CD14-positive monocyte (primary cell): ENCODE data around the gene PTP4A1. TPM values are rescaled to one million over a fixed set of nuclear protein-coding genes. Genes with fewer than 3 reads are reported as not detected.

Experiments used
- DNase-seq, 3 donors: peaks; one replicate each; pipeline ENCODE4 v3.0.0-alpha.2; 2011 to 2022
- H2AFZ ChIP-seq: 2 replicates; pipeline ENCODE4 v1.6.0; 2012; ENCODE audit warnings: mild to moderate bottlenecking, low read depth, low read length, inconsistent platforms; ENCODE audit not compliant: insufficient read depth, poor library complexity, severe bottlenecking
- H3K27ac ChIP-seq, 2 donors: 1 replicate in 1 of 2; 2 replicates in 1 of 2; pipeline ENCODE4 v1.5.1; 2012 to 2013; ENCODE audit warnings: low read length in 2 of 2, control low read depth in 1 of 2, inconsistent platforms in 1 of 2, low read depth in 1 of 2, mild to moderate bottlenecking in 1 of 2
- H3K27me3 ChIP-seq, 2 donors: one replicate each; pipeline versions ENCODE4 v1.6.0 to v1.6.1; 2011 to 2013; ENCODE audit warnings: low read length in 2 of 2; ENCODE audit not compliant: control insufficient read depth in 2 of 2, insufficient read depth in 2 of 2
- H3K36me3 ChIP-seq, 2 donors: replicated peaks in 1 of 2; 1 replicate in 1 of 2; 2 replicates in 1 of 2; pipeline versions ENCODE4 v1.5.1 to v1.6.1; 2012 to 2013; ENCODE audit warnings: low read length in 2 of 2, control low read depth in 1 of 2, inconsistent platforms in 1 of 2, mild to moderate bottlenecking in 1 of 2; ENCODE audit not compliant: insufficient read depth in 2 of 2, control insufficient read depth in 1 of 2
- H3K4me1 ChIP-seq, 2 donors: 1 replicate in 1 of 2; 2 replicates in 1 of 2; pipeline versions ENCODE4 v1.5.1 to v1.6.1; 2012 to 2013; ENCODE audit warnings: low read length in 2 of 2, control low read depth in 1 of 2, inconsistent platforms in 1 of 2, mild to moderate bottlenecking in 1 of 2, moderate library complexity in 1 of 2; ENCODE audit not compliant: insufficient read depth in 2 of 2, control insufficient read depth in 1 of 2
- H3K4me2 ChIP-seq: replicated peaks from 2 replicates; pipeline ENCODE3; 2012; ENCODE audit warnings: low read length, moderate library complexity, mild to moderate bottlenecking; ENCODE audit not compliant: poor library complexity, severe bottlenecking; ENCODE audit errors: extremely low read depth
- H3K4me3 ChIP-seq, 3 experiments: fragments of 200-600 bp in 1 of 3; sonication (generic) in 1 of 3; replicated peaks in 1 of 3; 1 replicate in 2 of 3; 2 replicates in 1 of 3; pipeline ENCODE4 v1.5.1; 2011 to 2013; ENCODE audit warnings: low read length in 3 of 3, mild to moderate bottlenecking in 3 of 3, control low read depth in 2 of 3, low read depth in 2 of 3, inconsistent platforms in 1 of 3, moderate library complexity in 1 of 3
- H3K79me2 ChIP-seq: 2 replicates; pipeline ENCODE4 v1.6.0; 2012; ENCODE audit warnings: mild to moderate bottlenecking, control low read depth, inconsistent platforms, low read length, moderate library complexity; ENCODE audit not compliant: insufficient read depth
- H3K9ac ChIP-seq: 2 replicates; pipeline ENCODE4 v1.6.0; 2017; ENCODE audit warnings: low read length, mild to moderate bottlenecking; ENCODE audit not compliant: insufficient read depth, poor library complexity, severe bottlenecking
- H3K9me3 ChIP-seq, 2 donors: replicated peaks in 1 of 2; 1 replicate in 1 of 2; 2 replicates in 1 of 2; pipeline versions ENCODE4 v1.5.1 to v1.6.1; 2012 to 2013; ENCODE audit warnings: low read length in 2 of 2, control low read depth in 1 of 2; ENCODE audit not compliant: control insufficient read depth in 1 of 2, insufficient read depth in 1 of 2
- H4K20me1 ChIP-seq: 2 replicates; pipeline ENCODE4 v1.6.0; 2012; ENCODE audit warnings: mild to moderate bottlenecking, low read length, control low read depth, moderate library complexity; ENCODE audit not compliant: insufficient read depth
- H3K27ac Mint-ChIP-seq, 7 donors: one replicate each; pipeline ENCODE4 v1.8.0; 2020; ENCODE audit warnings: mild to moderate bottlenecking in 7 of 7, mixed read lengths in 7 of 7, moderate library complexity in 6 of 7, inconsistent platforms in 2 of 7
- H3K27me3 Mint-ChIP-seq, 3 donors: one replicate each; pipeline ENCODE4 v1.8.0; 2021 to 2022; ENCODE audit warnings: low read depth in 3 of 3, mild to moderate bottlenecking in 3 of 3, mixed read lengths in 3 of 3, moderate library complexity in 3 of 3, inconsistent platforms in 1 of 3
- H3K36me3 Mint-ChIP-seq, 2 donors: one replicate each; pipeline ENCODE4 v1.8.0; 2020; ENCODE audit warnings: mixed read lengths in 2 of 2, inconsistent platforms in 1 of 2, mild to moderate bottlenecking in 1 of 2
- H3K4me1 Mint-ChIP-seq: one replicate; pipeline ENCODE4 v1.8.0; 2020; ENCODE audit warnings: mild to moderate bottlenecking, mixed read lengths
- H3K4me3 Mint-ChIP-seq, 2 donors: one replicate each; pipeline ENCODE4 v1.8.0; 2020; ENCODE audit warnings: mild to moderate bottlenecking in 2 of 2, mixed read lengths in 2 of 2, moderate library complexity in 1 of 2
- H3K9me3 Mint-ChIP-seq, 7 donors: one replicate each; pipeline ENCODE4 v1.8.0; 2020 to 2022; ENCODE audit warnings: mixed read lengths in 7 of 7, mild to moderate bottlenecking in 6 of 7, moderate library complexity in 6 of 7, inconsistent platforms in 2 of 7
- CTCF ChIP-seq: fragments of 200-600 bp; IDR thresholded peaks from one replicate; pipeline ENCODE4 v1.8.0; 2022; ENCODE audit warnings: antibody characterized with exemption, mild to moderate bottlenecking
- WGBS: methylation state at CpG from one replicate; pipeline ENCODE4 v1.1.5; 2013; ENCODE audit warnings: missing lambda C conversion rate; ENCODE audit not compliant: insufficient coverage; 5-methylcytosine and 5-hydroxymethylcytosine counted together
- intact Hi-C, 2 donors: fragments of 100-400 bp; cut with micrococcal nuclease; formaldehyde crosslinking; loops; one replicate each; pipeline versions ENCODE4 v1.15.0 to v1.15.1; 2023
- polyA plus RNA-seq, 3 donors: library from polyadenylated mRNA; depleted of rRNA in 1 of 3; unstranded in 2 of 3; stranded (reverse) in 1 of 3; fragments of 300-500 nt in 2 of 3; fragments of >200 nt in 1 of 3; fragmentation: Illumina TruSeq in 2 of 3; gene quantifications; 1 replicate in 2 of 3; 2 replicates in 1 of 3; pipeline ENCODE4 v1.2.3, GENCODE V29; 2012 to 2021

Gene PTP4A1
- polyA plus RNA-seq, 3 donors, result 73.4 to 106 (median 96.1) TPM

GRCh38 chr6:63571361-63572043, 778 bp upstream of the PTP4A1 start:
- H3K27me3 ChIP-seq, result peaks cover 0 to 14% of the 10 kb centered on the region in 2 donors
- no peaks in the 10 kb centered on the region for H3K9me3 ChIP-seq
- Mint-ChIP-seq H3K4me3 (peak overlapping the region; percentile 81 to 84), H3K4me1 (peaks cover 24% of the 10 kb centered on the region), H3K27ac (peak overlapping the region; percentile 68 to 95 (median 91)), H3K36me3 (peaks cover 4 to 5% of the 10 kb centered on the region in 2 donors), H3K27me3 (peaks cover 0 to 8% (median 2%) of the 10 kb centered on the region in 3 donors), H3K9me3 (peaks cover 0 to 3% (median 0%) of the 10 kb centered on the region in 7 donors)
- intact Hi-C loops, result loop anchor here (2.0 to 10.0 kb wide), 4 partner anchors 63 to 235 kb away; partner anchors contain the start of gene PHF3 (in 1 of the 2)
- peak overlapping the region; percentile 75 to 93 for H3K27ac ChIP-seq
- H3K9ac ChIP-seq, result peak overlapping the region; percentile 97
- H3K4me1 ChIP-seq, result peaks cover 21 to 28% of the 10 kb centered on the region in 2 donors
- peak overlapping the region; percentile 70 for H2AFZ ChIP-seq
- H3K4me2 ChIP-seq, result peak overlapping the region; percentile 83
- H3K79me2 ChIP-seq, result peaks cover 41% of the 10 kb centered on the region
- peak overlapping the region; percentile 59 to 85 (median 74) for H3K4me3 ChIP-seq
- 4% methylated on average over 10 of the region's 20 CpGs for WGBS
- no peak for TF ChIP-seq CTCF
- H4K20me1 ChIP-seq, result peaks cover 33% of the 10 kb centered on the region
- DNase-seq, result peak; percentile 65 to 87 (median 77)
- peaks cover 3 to 4% of the 10 kb centered on the region in 2 donors for H3K36me3 ChIP-seq

DNA sequence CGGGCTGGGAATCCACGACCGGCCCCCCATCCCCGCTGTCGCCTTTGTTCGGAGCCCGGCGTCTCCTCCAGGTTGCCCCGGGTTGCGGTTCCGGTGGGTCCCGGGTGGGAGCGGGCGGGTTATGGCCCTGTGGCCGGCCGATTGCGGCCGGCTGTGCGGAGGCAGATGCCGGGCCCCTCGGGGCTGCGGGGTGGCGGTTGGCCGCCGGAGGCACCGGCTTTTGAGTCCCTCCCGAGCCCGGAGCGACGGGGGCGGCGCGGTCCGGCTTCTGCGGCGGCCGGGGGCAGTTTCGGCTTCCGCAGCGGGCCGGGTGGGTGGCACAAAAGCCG, 431 bp downstream of the PTP4A1 start:
- H3K9ac ChIP-seq, result peak overlapping the region; percentile 97
- peak overlapping the region; percentile 19 for H2AFZ ChIP-seq
- Mint-ChIP-seq H3K9me3 (peaks cover 0 to 2% (median 0%) of the 10 kb centered on the region in 7 donors), H3K27ac (peak overlapping the region; percentile 93 to 98 (median 94)), H3K4me1 (peaks cover 24% of the 10 kb centered on the region), H3K36me3 (peaks cover 12 to 15% of the 10 kb centered on the region in 2 donors), H3K4me3 (peak overlapping the region; percentile 93), H3K27me3 (peaks cover 0 to 8% (median 2%) of the 10 kb centered on the region in 3 donors)
- peaks cover 0 to 14% of the 10 kb centered on the region in 2 donors for H3K27me3 ChIP-seq
- intact Hi-C loops, result loop anchor here (2.0 to 10.0 kb wide), 4 partner anchors 62 to 234 kb away; partner anchors contain the start of gene PHF3 (in 1 of the 2)
- peaks cover 12 to 15% of the 10 kb centered on the region in 2 donors for H3K36me3 ChIP-seq
- peaks cover 21 to 28% of the 10 kb centered on the region in 2 donors for H3K4me1 ChIP-seq
- H3K79me2 ChIP-seq, result peaks cover 52% of the 10 kb centered on the region
- WGBS, result under 1% methylated on average over 42 of the region's 42 CpGs
- TF ChIP-seq CTCF, result no peak
- no peak for DNase-seq
- peak overlapping the region; percentile 83 for H3K4me2 ChIP-seq
- H4K20me1 ChIP-seq, result peaks cover 45% of the 10 kb centered on the region
- no peaks in the 10 kb centered on the region for H3K9me3 ChIP-seq
- peak overlapping the region; percentile 75 to 85 (median 85) for H3K4me3 ChIP-seq
- H3K27ac ChIP-seq, result peak overlapping the region; percentile 93
